ENCODE measurements around the gene LRRN2.

LRRN2 gene

GRCh38 chr1:204613636-204614035, 71.9 kb downstream of the LRRN2 start:
- no peaks in the 10 kb centered on the region for H3K9me3 ChIP-seq
- no peak overlapping the region for H3K4me3 ChIP-seq (ENCODE audit: low read depth, low read length)
- H3K4me1 ChIP-seq: no peaks in the 10 kb centered on the region
- H3K36me3 ChIP-seq: no peaks in the 10 kb centered on the region; the same call in 1 of the 2 replicates
- TF ChIP-seq, protein P1, sequence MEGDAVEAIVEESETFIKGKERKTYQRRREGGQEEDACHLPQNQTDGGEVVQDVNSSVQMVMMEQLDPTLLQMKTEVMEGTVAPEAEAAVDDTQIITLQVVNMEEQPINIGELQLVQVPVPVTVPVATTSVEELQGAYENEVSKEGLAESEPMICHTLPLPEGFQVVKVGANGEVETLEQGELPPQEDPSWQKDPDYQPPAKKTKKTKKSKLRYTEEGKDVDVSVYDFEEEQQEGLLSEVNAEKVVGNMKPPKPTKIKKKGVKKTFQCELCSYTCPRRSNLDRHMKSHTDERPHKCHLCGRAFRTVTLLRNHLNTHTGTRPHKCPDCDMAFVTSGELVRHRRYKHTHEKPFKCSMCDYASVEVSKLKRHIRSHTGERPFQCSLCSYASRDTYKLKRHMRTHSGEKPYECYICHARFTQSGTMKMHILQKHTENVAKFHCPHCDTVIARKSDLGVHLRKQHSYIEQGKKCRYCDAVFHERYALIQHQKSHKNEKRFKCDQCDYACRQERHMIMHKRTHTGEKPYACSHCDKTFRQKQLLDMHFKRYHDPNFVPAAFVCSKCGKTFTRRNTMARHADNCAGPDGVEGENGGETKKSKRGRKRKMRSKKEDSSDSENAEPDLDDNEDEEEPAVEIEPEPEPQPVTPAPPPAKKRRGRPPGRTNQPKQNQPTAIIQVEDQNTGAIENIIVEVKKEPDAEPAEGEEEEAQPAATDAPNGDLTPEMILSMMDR (IDR thresholded peaks at IDR 0.05; ENCODE audit: low read depth, low read length): no peak
- H3K27me3 ChIP-seq: no peaks in the 10 kb centered on the region
- no peak for DNase-seq

DNA sequence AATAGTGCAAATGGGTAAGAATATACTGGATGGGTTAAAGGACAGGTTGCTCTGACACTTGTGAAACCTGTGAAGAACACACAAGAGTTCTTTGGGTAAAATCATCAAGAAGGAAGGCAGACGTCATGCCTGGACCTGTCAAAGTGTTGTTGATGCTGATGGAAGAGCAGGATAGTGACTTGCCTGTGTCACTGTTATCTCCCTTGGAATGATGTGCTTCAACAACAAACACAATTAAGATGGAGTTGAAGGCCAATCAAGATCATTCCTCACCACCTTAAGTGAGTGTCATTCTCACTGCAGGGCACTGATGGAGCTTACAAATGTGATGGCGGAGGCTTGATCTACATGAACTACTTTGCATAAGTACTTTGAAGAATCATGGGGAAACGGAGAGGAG, 73.2 kb downstream of the LRRN2 start:
- TF ChIP-seq, protein P1 (IDR thresholded peaks at IDR 0.05; ENCODE audit: low read depth, low read length): no peak
- no peak for DNase-seq
- Histone ChIP-seq H3K9me3 (no peaks in the 10 kb centered on the region), H3K36me3 (no peaks in the 10 kb centered on the region), H3K4me1 (no peaks in the 10 kb centered on the region), H3K4me3 (ENCODE audit: low read depth, low read length) (no peak overlapping the region), H3K27me3 (no peaks in the 10 kb centered on the region)

GRCh38 chr1:204611036-204611435, 74.5 kb downstream of the LRRN2 start:
- Histone ChIP-seq H3K36me3 (no peaks in the 10 kb centered on the region), H3K4me3 (ENCODE audit: low read depth, low read length) (no peak overlapping the region), H3K9me3 (no peaks in the 10 kb centered on the region), H3K27me3 (no peaks in the 10 kb centered on the region), H3K4me1 (no peaks in the 10 kb centered on the region)
- DNase-seq: no peak
- TF ChIP-seq, protein P1 (IDR thresholded peaks at IDR 0.05; ENCODE audit: low read depth, low read length): no peak

DNA sequence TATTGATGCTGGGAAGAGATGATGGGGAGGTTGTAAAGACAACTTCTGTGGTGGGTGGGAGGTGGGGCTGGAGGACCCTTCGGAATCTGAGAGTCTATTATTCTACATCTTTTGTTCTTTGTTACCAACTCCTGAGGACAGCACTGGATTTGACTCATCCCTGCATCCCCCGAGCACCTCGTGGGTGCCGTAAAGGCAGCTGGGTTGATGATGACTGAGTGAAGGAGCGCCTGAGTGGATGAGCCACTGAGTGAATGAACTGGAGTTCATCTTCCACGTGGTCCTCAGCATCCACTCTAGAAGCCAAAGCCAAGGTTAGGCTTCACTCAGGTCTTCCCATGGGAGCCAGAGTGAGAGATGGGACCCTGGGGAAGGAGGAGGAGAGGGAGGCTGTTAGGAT, 77.6 kb downstream of the LRRN2 start:
- TF ChIP-seq, protein P1 (IDR thresholded peaks at IDR 0.05; ENCODE audit: low read depth, low read length): no peak
- H3K36me3 ChIP-seq: no peaks in the 10 kb centered on the region
- DNase-seq: no peak
- no peaks in the 10 kb centered on the region for H3K9me3 ChIP-seq
- H3K4me3 ChIP-seq (ENCODE audit: low read depth, low read length): no peak overlapping the region
- no peaks in the 10 kb centered on the region for H3K4me1 ChIP-seq
- H3K27me3 ChIP-seq: no peaks in the 10 kb centered on the region

DNA sequence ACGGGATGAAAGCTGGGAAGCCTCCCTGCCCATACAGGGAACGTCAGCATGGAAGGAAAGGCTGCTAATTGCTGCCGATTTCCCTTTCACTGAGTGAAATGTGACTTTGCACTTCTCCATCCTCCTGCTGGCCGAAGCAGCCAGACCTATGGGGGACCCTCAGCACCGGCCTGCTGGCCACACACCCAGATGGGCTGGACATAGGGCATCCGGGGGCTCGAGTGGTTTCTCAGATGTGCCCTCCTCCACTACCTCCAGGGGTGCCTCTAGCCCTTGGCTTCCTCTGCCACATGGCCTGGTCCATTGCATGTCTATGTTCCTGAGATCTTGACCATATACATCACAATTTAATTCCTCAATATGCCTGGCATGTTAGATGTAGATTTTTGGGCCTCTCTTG, 79.7 kb downstream of the LRRN2 start:
- no peak for DNase-seq

GRCh38 chr1:204602871-204603542, 82.5 kb downstream of the LRRN2 start:
- no peak for DNase-seq
- Histone ChIP-seq H3K9me3 (no peaks in the 10 kb centered on the region), H3K27me3 (no peaks in the 10 kb centered on the region), H3K36me3 (no peaks in the 10 kb centered on the region), H3K4me3 (ENCODE audit: low read depth, low read length) (no peak overlapping the region), H3K4me1 (peaks cover 7% of the 10 kb centered on the region)
- TF ChIP-seq, protein P1 (IDR thresholded peaks at IDR 0.05; ENCODE audit: low read depth, low read length): no peak

More for the DNA sequence above, 79.7 kb downstream of the LRRN2 start:
- no peaks in the 10 kb centered on the region for H3K36me3 ChIP-seq
- no peaks in the 10 kb centered on the region for H3K9me3 ChIP-seq
- no peaks in the 10 kb centered on the region for H3K27me3 ChIP-seq
- H3K4me3 ChIP-seq (ENCODE audit: low read depth, low read length): no peak overlapping the region
- peaks cover 7% of the 10 kb centered on the region for H3K4me1 ChIP-seq
- TF ChIP-seq, protein P1 (IDR thresholded peaks at IDR 0.05; ENCODE audit: low read depth, low read length): no peak
